Lower leg skin (tissue), 4 donors: ENCODE results near the gene SDC4. TPM values are rescaled to one million over a fixed set of nuclear protein-coding genes. Genes with fewer than 3 reads are reported as not detected.

ENCODE experiments used
- DNase-seq, 2 donors: peaks; one replicate each; pipeline ENCODE4 v3.0.0-alpha.2; 2019; ENCODE audit warnings: low spot score in 2 of 2
- H3K4me3 ChIP-seq: fragments of 200-600 bp; sonication (generic); 2 replicates; pipeline ENCODE4 v1.5.1; 2017; ENCODE audit warnings: mild to moderate bottlenecking, low read depth; ENCODE audit not compliant: poor library complexity, severe bottlenecking
- POLR2A ChIP-seq, 2 donors: fragments of 450-650 bp; IDR thresholded peaks; one replicate each; pipeline ENCODE4 v1.6.1; 2016 to 2017; ENCODE audit warnings: antibody characterized with exemption in 2 of 2, mild to moderate bottlenecking in 1 of 2, moderate library complexity in 1 of 2
- WGBS, 2 donors: methylation state at CpG; one replicate each; pipeline ENCODE4 v1.1.5; 2018; 5-methylcytosine and 5-hydroxymethylcytosine counted together
- intact Hi-C: fragments of 100-400 bp; cut with DNase I; formaldehyde crosslinking; loops from one replicate; pipeline ENCODE4 v1.15.0; 2023; ENCODE audit warnings: low total_unique reads
- total RNA-seq, 4 donors: library from RNA; depleted of rRNA; stranded (reverse); fragments of >200 nt; gene quantifications; one replicate each; pipeline ENCODE4 v1.1.0, GENCODE V29; 2016
- TF ChIP-seq, protein P1 (sequence below), 3 donors: fragments of 450-650 bp; IDR thresholded peaks; one replicate each; pipeline ENCODE4 v1.5.1; 2016; ENCODE audit warnings: antibody characterized with exemption in 3 of 3, mild to moderate bottlenecking in 3 of 3, moderate library complexity in 2 of 3

SDC4 gene
- total RNA-seq, 4 donors from 2014 or later = 226 to 317 (median 278) TPM

- no peak overlapping the region for H3K4me3 ChIP-seq
- no peak for DNase-seq
- intact Hi-C loops = no loop called here
- no peak for TF ChIP-seq POLR2A (IDR thresholded peaks at IDR 0.05)
- TF ChIP-seq, protein P1, sequence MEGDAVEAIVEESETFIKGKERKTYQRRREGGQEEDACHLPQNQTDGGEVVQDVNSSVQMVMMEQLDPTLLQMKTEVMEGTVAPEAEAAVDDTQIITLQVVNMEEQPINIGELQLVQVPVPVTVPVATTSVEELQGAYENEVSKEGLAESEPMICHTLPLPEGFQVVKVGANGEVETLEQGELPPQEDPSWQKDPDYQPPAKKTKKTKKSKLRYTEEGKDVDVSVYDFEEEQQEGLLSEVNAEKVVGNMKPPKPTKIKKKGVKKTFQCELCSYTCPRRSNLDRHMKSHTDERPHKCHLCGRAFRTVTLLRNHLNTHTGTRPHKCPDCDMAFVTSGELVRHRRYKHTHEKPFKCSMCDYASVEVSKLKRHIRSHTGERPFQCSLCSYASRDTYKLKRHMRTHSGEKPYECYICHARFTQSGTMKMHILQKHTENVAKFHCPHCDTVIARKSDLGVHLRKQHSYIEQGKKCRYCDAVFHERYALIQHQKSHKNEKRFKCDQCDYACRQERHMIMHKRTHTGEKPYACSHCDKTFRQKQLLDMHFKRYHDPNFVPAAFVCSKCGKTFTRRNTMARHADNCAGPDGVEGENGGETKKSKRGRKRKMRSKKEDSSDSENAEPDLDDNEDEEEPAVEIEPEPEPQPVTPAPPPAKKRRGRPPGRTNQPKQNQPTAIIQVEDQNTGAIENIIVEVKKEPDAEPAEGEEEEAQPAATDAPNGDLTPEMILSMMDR (IDR thresholded peaks at IDR 0.05) = no peak
These were observed 18.9 kb upstream of the SDC4 start for GRCh38 chr20:45367126-45367525.

DNA sequence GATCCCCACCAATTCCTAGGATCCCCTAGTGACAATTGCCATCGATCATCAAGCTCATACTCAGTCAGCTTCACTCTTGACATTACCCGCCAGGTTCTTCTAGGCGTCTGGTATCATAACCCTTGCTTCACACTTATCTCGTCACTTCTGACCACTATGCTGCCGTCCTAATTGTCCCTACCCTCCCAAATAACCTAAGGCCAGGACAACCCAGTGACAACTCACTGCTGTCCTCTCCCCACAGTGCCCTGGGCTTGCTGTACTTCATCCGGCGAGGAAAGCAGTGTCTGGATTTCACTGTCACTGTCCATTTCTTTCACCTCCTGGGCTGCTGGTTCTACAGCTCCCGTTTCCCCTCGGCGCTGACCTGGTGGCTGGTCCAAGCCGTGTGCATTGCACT, 18.4 kb upstream of the SDC4 start:
- WGBS, 2 donors = 87 to 93% methylated on average over 11 of the region's 11 CpGs
- no peak for DNase-seq
- intact Hi-C loops = no loop called here
- H3K4me3 ChIP-seq = no peak overlapping the region
- no peak for TF ChIP-seq POLR2A (IDR thresholded peaks at IDR 0.05)
- TF ChIP-seq, protein P1 (IDR thresholded peaks at IDR 0.05) = no peak

DNA sequence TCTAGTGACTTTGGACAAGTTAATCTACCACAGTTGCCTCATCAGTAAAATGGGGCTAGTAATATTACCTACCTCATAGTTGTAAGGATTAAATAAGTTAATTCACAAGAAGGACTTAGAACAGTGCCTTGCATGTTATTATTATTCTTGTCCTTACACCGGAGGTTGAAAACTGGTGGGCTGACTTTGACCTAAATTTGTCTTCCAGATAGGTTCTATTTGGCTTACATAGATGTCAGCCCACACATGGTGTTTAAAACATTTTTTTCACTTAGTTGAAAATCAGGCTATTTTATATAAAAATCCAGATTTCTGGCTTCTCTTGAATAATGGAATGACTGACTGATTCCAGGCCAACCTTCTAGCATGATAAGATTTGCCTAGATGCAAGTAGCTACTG, 18.0 kb upstream of the SDC4 start:
- WGBS, 2 donors = 83 to 91% methylated on average over 1 of the region's 1 CpG
- TF ChIP-seq POLR2A (IDR thresholded peaks at IDR 0.05) = no peak
- TF ChIP-seq, protein P1 (IDR thresholded peaks at IDR 0.05) = no peak
- intact Hi-C loops = no loop called here
- no peak overlapping the region for H3K4me3 ChIP-seq
- no peak for DNase-seq

DNA sequence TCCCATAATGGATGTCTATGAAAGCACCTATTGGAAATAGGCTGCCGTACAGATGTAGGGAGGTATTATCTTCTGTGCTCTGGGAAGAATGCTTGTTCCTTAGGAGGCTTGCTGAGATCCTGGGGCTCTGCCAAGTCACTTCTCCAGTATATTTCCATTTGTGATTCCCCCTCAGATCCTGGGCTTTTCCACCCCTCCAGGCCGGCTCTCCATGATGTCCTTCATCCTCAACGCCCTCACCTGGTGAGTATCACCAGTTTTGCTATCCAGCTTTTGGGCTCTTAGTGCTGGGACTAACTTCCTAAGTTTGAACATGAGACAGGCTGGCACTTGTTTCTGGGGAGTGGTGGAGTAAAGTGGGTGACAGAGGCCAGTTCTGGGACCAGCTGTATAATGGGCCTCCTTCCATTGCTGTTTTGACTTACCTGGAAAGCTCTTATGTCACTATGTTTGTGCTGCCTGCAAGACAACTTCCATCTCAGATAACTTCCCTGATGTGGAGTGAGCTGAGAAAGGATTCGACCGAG, 17.3 kb upstream of the SDC4 start:
- intact Hi-C loops = no loop called here
- TF ChIP-seq, protein P1 (IDR thresholded peaks at IDR 0.05) = no peak
- TF ChIP-seq POLR2A (IDR thresholded peaks at IDR 0.05) = no peak
- no peak for DNase-seq
- no peak overlapping the region for H3K4me3 ChIP-seq
- 88 to 89% methylated on average over 5 of the region's 5 CpGs for WGBS, 2 donors

DNA sequence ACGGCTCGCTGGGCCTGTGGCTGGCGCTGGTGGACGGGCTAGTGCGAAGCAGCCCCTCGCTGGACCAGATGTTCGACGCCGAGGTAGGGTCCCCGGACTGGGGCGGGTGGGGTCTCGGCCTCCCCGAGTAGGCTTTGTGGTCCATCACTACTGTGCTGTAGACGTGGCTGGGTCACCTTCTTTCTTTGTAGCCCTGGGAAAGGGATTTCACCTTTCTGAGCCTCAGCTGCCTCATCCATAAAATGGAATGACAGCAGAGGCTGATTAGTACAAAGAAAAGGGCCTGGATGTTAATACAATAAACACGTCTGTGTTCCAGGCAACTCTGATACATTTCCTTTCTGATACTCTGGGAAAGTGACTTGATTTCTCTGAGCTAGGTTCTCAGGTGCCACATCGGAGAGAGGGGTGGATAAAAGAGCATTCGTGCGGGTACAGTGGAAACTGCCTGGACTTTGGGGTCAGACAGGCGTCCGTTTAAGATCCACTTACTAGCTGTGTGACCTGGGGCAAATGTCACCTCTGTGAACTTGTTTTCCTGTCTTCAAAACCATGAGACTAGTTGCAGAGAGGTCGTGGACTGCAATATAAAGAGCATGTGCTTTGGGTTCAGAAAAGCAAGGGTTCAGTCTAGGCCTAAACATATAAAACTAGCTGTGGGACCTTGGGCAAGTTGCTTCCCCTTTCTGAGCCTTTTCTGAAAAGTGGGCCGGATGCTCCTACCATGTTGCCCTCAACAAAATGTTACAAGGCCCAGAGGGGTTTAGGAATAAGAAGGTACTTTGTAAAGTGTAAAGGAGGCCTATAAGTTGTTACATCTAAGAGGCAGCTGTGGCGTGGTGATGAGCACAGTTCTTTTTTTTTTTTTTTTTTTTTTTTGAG, 15.6 kb upstream of the SDC4 start:
- DNase-seq = no peak
- peak overlapping the region; percentile 48 for H3K4me3 ChIP-seq
- intact Hi-C loops = no loop called here
- TF ChIP-seq POLR2A (IDR thresholded peaks at IDR 0.05) = no peak
- TF ChIP-seq, protein P1 (IDR thresholded peaks at IDR 0.05) = no peak
- WGBS, 2 donors = 25 to 37% methylated on average over 13 to 16 of the region's 23 CpGs
